Panc1 (cell line): ENCODE data around the gene PLCH1. TPM values are rescaled to one million over a fixed set of nuclear protein-coding genes. Genes with fewer than 3 reads are reported as not detected.

ENCODE experiments used
- ATAC-seq: fragments of 200-7000 bp; cut with Tn5 transposase; 2 replicates; pipeline ENCODE4 v1.9.1; 2020; ENCODE audit warnings: mild to moderate bottlenecking, moderate library complexity
- BruUV-seq: library from RNA; stranded (reverse); fragments of 400-500 nt; replicated peaks from 2 replicates; lab custom pipeline; 2021; lab: Mats Ljungman, UMichigan
- CTCF ChIA-PET: fragments of 300-600 bp; sonication (Branson Sonifier 250); formaldehyde crosslinking; loops from one replicate; lab custom pipeline; 2022; ENCODE audit warnings: antibody characterized with exemption; lab: Charles Lee
- POLR2A ChIA-PET: fragments of 300-600 bp; sonication (Branson Sonifier 250); formaldehyde crosslinking; loops from one replicate; lab custom pipeline; 2022; ENCODE audit warnings: antibody characterized with exemption; lab: Charles Lee
- DNase-seq: peaks from one replicate; pipeline ENCODE4 v3.0.0-alpha.2; 2010; ENCODE audit warnings: low read depth, low spot score
- H3K27ac ChIP-seq: 2 replicates; pipeline ENCODE4 v1.5.1; 2011; ENCODE audit warnings: mild to moderate bottlenecking, low read length, inconsistent platforms
- H3K27me3 ChIP-seq: fragments of 200-500 bp; sonication (Bioruptor generic); 2 replicates; pipeline ENCODE4 v1.6.0; 2014; ENCODE audit warnings: low read length, inconsistent platforms; ENCODE audit not compliant: control insufficient read depth, insufficient read depth
- H3K36me3 ChIP-seq: fragments of 200-500 bp; sonication (Bioruptor generic); 2 replicates; pipeline ENCODE4 v1.5.1; 2014; ENCODE audit warnings: inconsistent platforms, mild to moderate bottlenecking, low read length, moderate library complexity; ENCODE audit not compliant: control insufficient read depth, insufficient read depth
- H3K4me1 ChIP-seq: 2 replicates; pipeline ENCODE4 v1.5.1; 2011; ENCODE audit warnings: inconsistent platforms, mild to moderate bottlenecking, low read length, moderate library complexity; ENCODE audit not compliant: control insufficient read depth, insufficient read depth
- H3K4me3 ChIP-seq, 2 experiments: 2 replicates each; pipeline ENCODE4 v1.5.1; 2011 to 2012; ENCODE audit warnings: low read depth in 2 of 2, low read length in 2 of 2, mild to moderate bottlenecking in 2 of 2, inconsistent platforms in 1 of 2, moderate library complexity in 1 of 2
- H3K9me3 ChIP-seq: fragments of 200-500 bp; sonication (Bioruptor generic); 2 replicates; pipeline ENCODE4 v1.5.1; 2014; ENCODE audit warnings: low read depth, mild to moderate bottlenecking, inconsistent platforms, low read length, moderate library complexity; ENCODE audit not compliant: control insufficient read depth, insufficient read depth
- POLR2AphosphoS5 ChIP-seq: IDR thresholded peaks from 2 replicates; pipeline ENCODE4 v1.6.1; 2012; ENCODE audit warnings: mild to moderate bottlenecking, low read depth, low read length, moderate library complexity
- REST ChIP-seq, 2 experiments: IDR thresholded peaks; 2 replicates each; pipeline ENCODE4 v1.6.1; 2011 to 2012; ENCODE audit warnings: low read depth in 2 of 2, control low read depth in 1 of 2, low read length in 1 of 2, mild to moderate bottlenecking in 1 of 2, moderate library complexity in 1 of 2; ENCODE audit not compliant: insufficient read depth in 1 of 2
- SIN3A ChIP-seq: IDR thresholded peaks from 2 replicates; pipeline ENCODE4 v1.6.1; 2012; ENCODE audit warnings: low read depth, mild to moderate bottlenecking, low read length, moderate library complexity, borderline replicate concordance; ENCODE audit not compliant: insufficient read depth
- TCF7L2 ChIP-seq: IDR thresholded peaks from 2 replicates; pipeline ENCODE4 v1.6.1; 2011; ENCODE audit warnings: mild to moderate bottlenecking, low read depth, low read length, inconsistent platforms
- in situ Hi-C: cut with HindIII; loops from 2 replicates; pipeline ENCODE4 v1.10.0; 2016; ENCODE audit warnings: low sequenced_read_pairs, low pct_unique_long_range_greater_than_20kb
- intact Hi-C: fragments of 100-400 bp; cut with micrococcal nuclease; formaldehyde crosslinking; loops from one replicate; pipeline ENCODE4 v1.10.0; 2022; ENCODE audit not compliant: unreplicated experiment
- total RNA-seq: library from RNA; stranded (reverse); gene quantifications from one replicate; pipeline ENCODE4 v1.2.1, GENCODE V29; 2021; ENCODE audit not compliant: unreplicated experiment
- TF ChIP-seq, protein P1 (sequence below): fragments of 450-650 bp; IDR thresholded peaks from 2 replicates; pipeline ENCODE4 v1.5.1; 2017; ENCODE audit warnings: mild to moderate bottlenecking

The PLCH1 gene
- total RNA-seq, 1 experiment from 2014 or later = 0.03 TPM

- Histone ChIP-seq H3K27ac (no peak overlapping the region), H3K4me1 (peaks cover 14% of the 10 kb centered on the region; the same call in 1 of the 2 replicates), H3K9me3 (no peaks in the 10 kb centered on the region), H3K27me3 (peaks cover 63% of the 10 kb centered on the region), H3K36me3 (peaks cover 3% of the 10 kb centered on the region; the same call in 1 of the 2 replicates), H3K4me3 (no peak overlapping the region)
- no peak for ATAC-seq
- DNase-seq = no peak
- ChIA-PET POLR2A (no interaction called here), CTCF (no interaction called here)
- no TSS peak for BruUV-seq
- in situ Hi-C loops (no loop called here), intact Hi-C loops (no loop called here)
- TF ChIP-seq POLR2AphosphoS5 (no peak), SIN3A (no peak), REST (IDR thresholded peaks at IDR 0.05; ENCODE audit: insufficient read depth in 1 of 2, low read depth in 2 of 2, low read length in 1 of 2) (no peak), TCF7L2 (no peak)
Observed at GRCh38 chr3:155741101-155741500, 3.8 kb downstream of the PLCH1 start.

DNA sequence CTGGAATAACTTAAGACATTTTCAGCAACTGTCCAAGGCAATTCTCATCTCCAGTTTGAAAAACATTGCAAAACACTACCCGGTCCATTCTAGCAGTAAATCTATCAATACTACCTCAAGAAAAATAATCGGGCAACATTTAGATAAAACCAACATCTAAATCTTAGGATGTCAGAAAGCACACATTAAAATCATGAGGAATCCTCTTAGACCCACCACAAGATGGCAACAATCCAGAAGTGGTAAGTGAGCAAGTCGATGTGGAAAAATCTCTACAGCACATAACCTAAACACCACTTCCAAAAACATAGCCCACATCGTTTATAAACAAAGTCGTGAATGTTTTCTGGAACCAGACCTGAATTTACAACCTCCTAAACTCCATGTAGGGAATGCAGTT is 5.7 kb downstream of the PLCH1 start:
- DNase-seq (no peak), ATAC-seq (no peak)
- H3K27me3 ChIP-seq = peaks cover 63% of the 10 kb centered on the region
- in situ Hi-C loops (no loop called here), intact Hi-C loops (no loop called here)
- peaks cover 10% of the 10 kb centered on the region; the same call in 1 of the 2 replicates for H3K4me1 ChIP-seq
- TF ChIP-seq SIN3A = no peak
- TF ChIP-seq, protein P1, sequence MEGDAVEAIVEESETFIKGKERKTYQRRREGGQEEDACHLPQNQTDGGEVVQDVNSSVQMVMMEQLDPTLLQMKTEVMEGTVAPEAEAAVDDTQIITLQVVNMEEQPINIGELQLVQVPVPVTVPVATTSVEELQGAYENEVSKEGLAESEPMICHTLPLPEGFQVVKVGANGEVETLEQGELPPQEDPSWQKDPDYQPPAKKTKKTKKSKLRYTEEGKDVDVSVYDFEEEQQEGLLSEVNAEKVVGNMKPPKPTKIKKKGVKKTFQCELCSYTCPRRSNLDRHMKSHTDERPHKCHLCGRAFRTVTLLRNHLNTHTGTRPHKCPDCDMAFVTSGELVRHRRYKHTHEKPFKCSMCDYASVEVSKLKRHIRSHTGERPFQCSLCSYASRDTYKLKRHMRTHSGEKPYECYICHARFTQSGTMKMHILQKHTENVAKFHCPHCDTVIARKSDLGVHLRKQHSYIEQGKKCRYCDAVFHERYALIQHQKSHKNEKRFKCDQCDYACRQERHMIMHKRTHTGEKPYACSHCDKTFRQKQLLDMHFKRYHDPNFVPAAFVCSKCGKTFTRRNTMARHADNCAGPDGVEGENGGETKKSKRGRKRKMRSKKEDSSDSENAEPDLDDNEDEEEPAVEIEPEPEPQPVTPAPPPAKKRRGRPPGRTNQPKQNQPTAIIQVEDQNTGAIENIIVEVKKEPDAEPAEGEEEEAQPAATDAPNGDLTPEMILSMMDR = no peak
- TF ChIP-seq TCF7L2 = no peak
- no peak for TF ChIP-seq REST (IDR thresholded peaks at IDR 0.05; ENCODE audit: insufficient read depth in 1 of 2, low read depth in 2 of 2, low read length in 1 of 2)
- TF ChIP-seq POLR2AphosphoS5 = no peak
- POLR2A ChIA-PET = interaction anchor here (0.7 kb wide), 1 partner anchor 85 kb away, joined by 4 read pairs; no protein-coding TSS in a partner anchor
- no peak overlapping the region for H3K4me3 ChIP-seq
- no peaks in the 10 kb centered on the region for H3K36me3 ChIP-seq
- BruUV-seq = no TSS peak
- no peak overlapping the region for H3K27ac ChIP-seq
- no peaks in the 10 kb centered on the region for H3K9me3 ChIP-seq
- CTCF ChIA-PET = no interaction called here
